Mucosa of descending colon (tissue), 3 donors: ENCODE data around the gene CHST13. TPM values are rescaled to one million over a fixed set of nuclear protein-coding genes. Genes with fewer than 3 reads are reported as not detected.

ENCODE experiments used
- ATAC-seq: fragments of 200-7000 bp; cut with Tn5 transposase; one replicate; pipeline ENCODE4 v1.9.1; 2020; ENCODE audit warnings: mild to moderate bottlenecking, moderate library complexity
- DNase-seq, 3 donors: peaks; one replicate each; pipeline ENCODE4 v3.0.0-alpha.2; 2020
- H3K36me3 ChIP-seq: fragments of 200-600 bp; one replicate; pipeline ENCODE4 v1.8.0; 2021; ENCODE audit warnings: low read depth, mild to moderate bottlenecking
- H3K4me1 ChIP-seq: fragments of 200-600 bp; one replicate; pipeline ENCODE4 v1.8.0; 2021; ENCODE audit warnings: low read depth, mild to moderate bottlenecking
- H3K4me3 ChIP-seq: fragments of 200-600 bp; one replicate; pipeline ENCODE4 v1.8.0; 2021; ENCODE audit warnings: mild to moderate bottlenecking
- H3K9me3 ChIP-seq: fragments of 200-600 bp; one replicate; pipeline ENCODE4 v1.8.0; 2021; ENCODE audit warnings: mild to moderate bottlenecking
- intact Hi-C, 2 donors: fragments of 100-400 bp; cut with DNase I in 1 of 2; cut with micrococcal nuclease in 1 of 2; formaldehyde crosslinking; loops; one replicate each; pipeline versions ENCODE4 v1.11.0 to v1.11.1; 2022; cut with DNase I, micrococcal nuclease
- total RNA-seq, 3 donors: library from RNA; stranded (reverse); fragmentation: NEBNext Ultra II Directional in 2 of 3; extraction: Animal tissue kit (Norgen Biotek cat#: 25700) in 2 of 3; gene quantifications; one replicate each; pipeline versions ENCODE4 v1.2.1 to v1.2.4, GENCODE V29; 2021 to 2023
- TF ChIP-seq, protein P1 (sequence below): fragments of 200-600 bp; IDR thresholded peaks from one replicate; pipeline ENCODE4 v1.8.0; 2022; ENCODE audit warnings: antibody characterized with exemption, mild to moderate bottlenecking
- donor health status: DM: no; HTN: no; CAD: no; lungs with moderate emphysema.
- donor health status: DM: no; HTN: no; CAD: no.
- donor health status: DM: no; HTN: yes; CAD: no.

The CHST13 gene
- total RNA-seq, 3 donors from 2014 or later, result 0.27 to 5.7 (median 0.98) TPM

DNA sequence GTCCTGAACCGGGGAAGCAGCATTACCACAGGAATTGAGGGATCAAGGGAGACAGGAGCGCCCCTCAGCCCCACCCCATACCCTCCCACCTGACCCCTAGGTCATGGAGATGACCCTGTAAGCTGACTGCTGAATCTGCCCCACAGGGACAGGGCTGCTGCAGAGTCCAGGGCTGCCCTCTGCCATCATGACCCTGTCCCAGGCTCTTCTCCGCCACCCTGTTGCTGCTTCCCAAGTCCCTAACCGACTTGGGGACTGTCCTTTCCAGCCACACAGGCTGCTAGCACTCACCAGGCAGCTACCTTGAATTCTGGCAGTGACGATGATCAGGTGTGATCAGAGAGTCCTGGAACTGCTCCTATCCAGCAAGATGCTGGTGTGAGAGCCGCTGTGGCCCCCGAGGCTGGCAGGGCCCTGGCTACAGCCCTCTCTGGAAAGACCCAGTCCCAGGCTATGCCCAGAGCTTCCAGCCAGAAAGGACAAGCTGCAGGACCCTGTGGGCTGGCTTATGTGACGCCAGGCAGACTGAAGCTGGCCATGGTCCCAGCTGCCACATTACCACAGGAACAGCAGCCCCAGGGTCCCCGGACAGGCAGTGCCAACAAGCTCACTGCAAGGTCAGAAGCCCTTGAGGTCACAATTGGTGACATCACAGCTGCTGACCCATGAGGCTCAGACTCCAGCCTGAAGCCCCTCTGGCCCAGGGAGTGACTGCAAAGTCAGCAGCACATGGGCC, 34.5 kb downstream of the CHST13 start, which contains the start of gene C3orf22:
TSS of gene C3orf22 (minus strand) at position 597 of the 736 bp plus-strand sequence. CDS start 5,542 bp downstream, outside the sequence.
- no peak for ATAC-seq

DNA sequence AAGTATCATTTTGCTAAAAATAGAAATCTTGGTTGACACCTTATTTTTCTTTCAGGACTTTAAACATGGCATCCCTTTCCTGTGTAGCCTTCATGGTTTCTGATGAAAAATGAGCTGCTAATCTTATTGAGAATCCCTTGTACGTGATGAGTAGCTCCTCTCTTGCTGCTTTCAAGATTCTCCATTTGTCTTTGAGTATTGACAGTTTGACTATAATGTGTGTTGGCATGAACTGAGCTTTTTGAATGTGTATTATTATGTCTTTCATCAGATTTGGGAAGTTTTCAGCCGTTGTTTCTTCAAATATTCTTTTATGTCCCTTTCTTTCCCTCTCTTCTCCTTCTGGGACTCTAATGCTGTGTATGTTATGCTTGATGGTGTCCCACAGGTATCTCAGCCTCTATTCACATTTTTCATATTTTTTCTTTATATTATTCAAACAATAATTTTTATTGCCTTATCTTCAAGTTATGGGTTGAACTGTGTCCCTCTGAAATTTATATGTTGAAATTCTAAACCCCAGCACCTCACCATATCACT, 38.9 kb downstream of the CHST13 start:
- ATAC-seq (no peak), DNase-seq (no peak)
- TF ChIP-seq, protein P1, sequence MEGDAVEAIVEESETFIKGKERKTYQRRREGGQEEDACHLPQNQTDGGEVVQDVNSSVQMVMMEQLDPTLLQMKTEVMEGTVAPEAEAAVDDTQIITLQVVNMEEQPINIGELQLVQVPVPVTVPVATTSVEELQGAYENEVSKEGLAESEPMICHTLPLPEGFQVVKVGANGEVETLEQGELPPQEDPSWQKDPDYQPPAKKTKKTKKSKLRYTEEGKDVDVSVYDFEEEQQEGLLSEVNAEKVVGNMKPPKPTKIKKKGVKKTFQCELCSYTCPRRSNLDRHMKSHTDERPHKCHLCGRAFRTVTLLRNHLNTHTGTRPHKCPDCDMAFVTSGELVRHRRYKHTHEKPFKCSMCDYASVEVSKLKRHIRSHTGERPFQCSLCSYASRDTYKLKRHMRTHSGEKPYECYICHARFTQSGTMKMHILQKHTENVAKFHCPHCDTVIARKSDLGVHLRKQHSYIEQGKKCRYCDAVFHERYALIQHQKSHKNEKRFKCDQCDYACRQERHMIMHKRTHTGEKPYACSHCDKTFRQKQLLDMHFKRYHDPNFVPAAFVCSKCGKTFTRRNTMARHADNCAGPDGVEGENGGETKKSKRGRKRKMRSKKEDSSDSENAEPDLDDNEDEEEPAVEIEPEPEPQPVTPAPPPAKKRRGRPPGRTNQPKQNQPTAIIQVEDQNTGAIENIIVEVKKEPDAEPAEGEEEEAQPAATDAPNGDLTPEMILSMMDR, result no peak
- Histone ChIP-seq H3K4me1 (no peaks in the 10 kb centered on the region), H3K4me3 (no peak overlapping the region), H3K36me3 (no peaks in the 10 kb centered on the region), H3K9me3 (no peaks in the 10 kb centered on the region)
- intact Hi-C loops, result no loop called here

More for the DNA sequence above, 34.5 kb downstream of the CHST13 start, which contains the start of gene C3orf22:
- Histone ChIP-seq H3K9me3 (no peaks in the 10 kb centered on the region), H3K4me3 (no peak within 1 kb of the TSS), H3K36me3 (no peaks in the 10 kb centered on the region), H3K4me1 (no peaks in the 10 kb centered on the region)
- TF ChIP-seq, protein P1, result no peak
- intact Hi-C loops, result no loop called here
- peak in 1 of 3 donors; percentile 0 for DNase-seq

DNA sequence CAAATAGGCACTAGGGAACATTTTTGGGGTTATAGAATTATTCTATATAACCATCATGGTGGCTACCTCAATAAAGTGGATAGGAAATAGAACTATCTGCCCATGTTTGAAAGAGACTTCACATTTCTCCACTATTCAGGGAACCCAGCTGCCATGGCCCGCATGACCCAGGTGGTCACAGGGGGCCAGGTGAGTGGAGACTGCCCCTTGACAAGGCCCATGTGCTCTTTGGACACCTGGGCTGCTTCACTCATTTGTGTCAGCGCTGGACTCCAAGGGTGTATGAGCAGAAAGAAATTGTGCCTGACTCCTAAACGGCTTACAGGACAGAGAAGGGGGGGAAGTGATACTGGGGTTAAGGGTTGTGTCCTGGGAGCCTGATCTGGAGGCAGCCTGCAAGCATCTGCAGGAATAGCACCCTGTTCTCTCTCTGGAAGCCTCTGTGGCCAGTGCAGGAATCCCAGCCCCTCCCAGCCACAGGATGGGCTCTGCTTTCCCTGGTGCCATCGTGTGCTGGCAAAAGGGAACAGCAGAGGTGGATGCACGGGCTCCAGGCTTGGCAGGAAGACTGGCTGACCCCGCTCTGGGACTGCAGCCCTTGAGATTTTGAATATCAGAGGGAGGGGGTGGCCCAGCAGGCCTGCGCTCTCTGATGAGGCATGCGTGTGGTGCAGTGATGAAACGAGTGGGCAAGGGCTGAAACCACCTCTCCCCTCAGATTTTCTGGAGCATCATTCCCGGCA, 43.9 kb downstream of the CHST13 start:
- intact Hi-C loops, result no loop called here
- TF ChIP-seq, protein P1, result no peak
- no peak for DNase-seq
- H3K4me1 ChIP-seq, result no peaks in the 10 kb centered on the region
- H3K4me3 ChIP-seq, result no peak overlapping the region
- H3K9me3 ChIP-seq, result no peaks in the 10 kb centered on the region
- no peaks in the 10 kb centered on the region for H3K36me3 ChIP-seq
- ATAC-seq, result peak; percentile 15

- intact Hi-C loops, result no loop called here
- H3K36me3 ChIP-seq, result no peaks in the 10 kb centered on the region
- H3K4me3 ChIP-seq, result no peak overlapping the region
- TF ChIP-seq, protein P1, result no peak
- ATAC-seq (no peak), DNase-seq (no peak)
- no peaks in the 10 kb centered on the region for H3K4me1 ChIP-seq
- H3K9me3 ChIP-seq, result no peaks in the 10 kb centered on the region
These were observed 44.9 kb downstream of the CHST13 start for GRCh38 chr3:126568776-126569342.

GRCh38 chr3:126569390-126569975, 45.5 kb downstream of the CHST13 start:
- intact Hi-C loops, result no loop called here
- DNase-seq, result no peak
- TF ChIP-seq, protein P1, result no peak
- H3K4me3 ChIP-seq, result no peak overlapping the region
- H3K36me3 ChIP-seq, result no peaks in the 10 kb centered on the region
- ATAC-seq, result no peak
- no peaks in the 10 kb centered on the region for H3K4me1 ChIP-seq
- H3K9me3 ChIP-seq, result no peaks in the 10 kb centered on the region
